Placental pericyte (primary cell): Measurements from ENCODE around the gene YTHDC2. TPM values are rescaled to one million over a fixed set of nuclear protein-coding genes. Genes with fewer than 3 reads are reported as not detected.

Source experiments
- small RNA-seq: library from RNA; depleted of rRNA; stranded (forward); fragments of <200 nt; gene quantifications from one replicate; pipeline ENCODE3, GENCODE V24; 2012; ENCODE audit warnings: low replicate concordance
- total RNA-seq: library from RNA; depleted of rRNA; stranded (reverse); fragments of >200 nt; gene quantifications from 2 replicates; pipeline ENCODE4 v1.2.3, GENCODE V29; 2012

Gene YTHDC2
- 17.3 and 28.3 TPM in 2 replicates for total RNA-seq

GRCh38 chr5:113513384-113514288, at the start of gene YTHDC2:
Gene YTHDC2 (plus strand): TSS chr5:113513694. CDS start chr5:113513896, 202 bp downstream.

GRCh38 chr5:113487781-113488644, 25.5 kb upstream of the YTHDC2 start, which contains the start of gene MCC:
Gene MCC (minus strand): TSS chr5:113488453.

Small RNAs within 50 kb of the gene (small RNA-seq; reads per million reads assigned to genes)
- not detected for gene RNU4ATAC13P

Other genes with a start within 250 kb of the YTHDC2 start
- gene TSSK1B, start 78.7 kb upstream of the YTHDC2 start, total RNA-seq, result 0.57 and 0.66 TPM in 2 replicates
- gene MCC, start 25.2 kb upstream of the YTHDC2 start, total RNA-seq, result 44.1 and 48.6 TPM in 2 replicates